Activated CD4-positive, alpha-beta memory T cell treated with anti-CD3 and anti-CD28 coated beads, Interleukin-2, amount 10 ng/mL, durations not matched to agents 7 days and 5 days (primary cell): Measurements from ENCODE around the gene ZNF507. TPM values are rescaled to one million over a fixed set of nuclear protein-coding genes. Genes with fewer than 3 reads are reported as not detected.
A peak's percentile ranks its signal among the peaks of the same experiment; 100 is the strongest.

ENCODE experiments used
- CTCF ChIA-PET: fragments of 350-600 bp; sonication (Branson Sonifier 250); formaldehyde crosslinking; loops from one replicate; lab custom pipeline; 2021; ENCODE audit warnings: antibody characterized with exemption, inconsistent platforms; lab: Charles Lee
- POLR2A ChIA-PET: fragments of 350-600 bp; sonication (Branson Sonifier 250); formaldehyde crosslinking; loops from one replicate; lab custom pipeline; 2021; ENCODE audit warnings: antibody characterized with exemption; lab: Charles Lee
- DNase-seq: peaks from one replicate; pipeline ENCODE4 v3.0.0-alpha.2; 2020
- H3K27ac Mint-ChIP-seq: one replicate; pipeline ENCODE4 v1.8.0; 2021; ENCODE audit warnings: mild to moderate bottlenecking, mixed read lengths
- H3K27me3 Mint-ChIP-seq: one replicate; pipeline ENCODE4 v1.8.0; 2021; ENCODE audit warnings: mixed read lengths
- H3K36me3 Mint-ChIP-seq: one replicate; pipeline ENCODE4 v1.8.0; 2021; ENCODE audit warnings: low read depth, mixed read lengths
- H3K4me1 Mint-ChIP-seq: one replicate; pipeline ENCODE4 v1.8.0; 2021; ENCODE audit warnings: mixed read lengths
- H3K4me3 Mint-ChIP-seq: one replicate; pipeline ENCODE4 v1.8.0; 2021; ENCODE audit warnings: mild to moderate bottlenecking, mixed read lengths
- H3K9me3 Mint-ChIP-seq: one replicate; pipeline ENCODE4 v1.8.0; 2021; ENCODE audit warnings: mixed read lengths
- total RNA-seq, 2 experiments: library from RNA; stranded (reverse); gene quantifications; one replicate each; pipeline ENCODE4 v1.2.3, GENCODE V29; 2021

The ZNF507 gene
- total RNA-seq, 2 experiments from 2014 or later: 23.4 to 23.7 TPM

- Mint-ChIP-seq H3K27ac (no peak overlapping the region), H3K4me3 (no peak overlapping the region), H3K4me1 (no peaks in the 10 kb centered on the region), H3K9me3 (no peaks in the 10 kb centered on the region), H3K27me3 (peaks cover 3% of the 10 kb centered on the region), H3K36me3 (no peaks in the 10 kb centered on the region)
- DNase-seq: no peak
- ChIA-PET POLR2A (no interaction called here), CTCF (interaction anchor here (0.5 kb wide), 1 partner anchor 599 kb away, joined by 3 read pairs; no protein-coding TSS in a partner anchor)
Observed at GRCh38 chr19:32322541-32322940, 22.9 kb upstream of the ZNF507 start.

DNA sequence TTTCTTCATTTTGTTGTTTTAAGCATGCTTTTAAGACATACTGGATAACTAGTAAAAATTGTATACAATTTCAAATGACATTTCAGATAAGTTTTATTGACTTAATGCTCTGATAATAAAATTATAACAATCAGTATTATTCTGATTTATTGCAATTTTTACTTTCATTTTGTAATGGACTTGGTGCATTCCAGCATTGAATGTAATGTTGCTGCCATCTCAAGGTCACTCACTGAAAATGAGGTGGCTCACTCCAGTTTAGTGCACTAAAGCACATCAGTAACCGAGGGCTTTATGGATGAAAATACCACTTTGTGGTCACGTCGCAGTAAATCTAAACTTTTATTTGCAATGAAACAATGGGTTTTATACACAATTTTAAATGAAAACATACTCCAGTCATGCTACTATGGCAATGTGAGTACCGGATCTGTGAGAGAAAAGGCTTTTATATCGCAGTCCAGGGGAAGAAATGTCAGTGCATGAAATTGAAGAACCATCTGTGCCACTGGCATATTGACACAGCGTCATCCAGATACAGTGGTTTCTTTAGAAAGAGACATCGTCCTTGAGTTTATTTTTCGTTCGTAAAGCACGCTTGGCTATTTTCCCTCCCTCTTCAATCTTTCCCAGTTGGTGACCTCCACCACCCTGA lies 20.7 kb upstream of the ZNF507 start:
- no peak for DNase-seq
- CTCF ChIA-PET: no interaction called here
- H3K36me3 Mint-ChIP-seq: no peaks in the 10 kb centered on the region

DNA sequence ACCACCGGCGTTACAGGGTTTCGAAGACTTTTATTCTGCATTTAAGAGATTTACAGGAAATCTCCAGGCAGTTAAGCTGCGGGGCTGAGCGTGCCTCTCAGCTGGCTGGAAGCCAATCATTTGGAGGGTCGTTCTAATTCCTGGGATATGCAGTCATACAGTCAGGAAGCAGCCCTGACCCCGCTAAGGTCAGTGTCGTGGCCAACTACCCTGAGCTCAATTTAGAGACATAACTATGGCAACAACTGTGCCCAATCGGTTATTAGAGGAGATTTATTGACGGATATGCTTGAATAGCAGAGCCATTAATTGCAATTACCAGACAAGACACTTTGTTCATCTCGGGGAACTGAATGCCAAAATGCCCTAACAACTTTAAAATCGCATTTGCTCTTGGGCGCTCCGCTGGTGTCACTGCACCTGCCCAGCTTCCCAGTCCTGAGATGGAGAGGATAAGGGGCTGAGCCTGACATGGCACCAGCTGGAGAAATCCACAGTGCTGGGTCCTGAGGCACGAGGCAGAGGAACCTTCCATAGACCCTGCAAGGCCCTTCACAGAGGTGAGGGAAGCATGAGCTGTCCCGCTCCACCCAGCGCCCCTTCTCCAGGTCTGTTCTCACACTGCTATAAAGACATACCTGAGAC lies 15.1 kb upstream of the ZNF507 start:
- no peaks in the 10 kb centered on the region for H3K4me1 Mint-ChIP-seq
- no peak overlapping the region for H3K27ac Mint-ChIP-seq
- no peak overlapping the region for H3K4me3 Mint-ChIP-seq
- ChIA-PET POLR2A (no interaction called here), CTCF (no interaction called here)
- H3K36me3 Mint-ChIP-seq: no peaks in the 10 kb centered on the region
- DNase-seq: no peak
- H3K9me3 Mint-ChIP-seq: no peaks in the 10 kb centered on the region
- peaks cover 6% of the 10 kb centered on the region for H3K27me3 Mint-ChIP-seq

More for the DNA sequence above, 20.7 kb upstream of the ZNF507 start:
- no peak overlapping the region for H3K27ac Mint-ChIP-seq
- H3K27me3 Mint-ChIP-seq: peaks cover 3% of the 10 kb centered on the region
- no peak overlapping the region for H3K4me3 Mint-ChIP-seq
- POLR2A ChIA-PET: no interaction called here
- H3K4me1 Mint-ChIP-seq: no peaks in the 10 kb centered on the region
- no peaks in the 10 kb centered on the region for H3K9me3 Mint-ChIP-seq

DNA sequence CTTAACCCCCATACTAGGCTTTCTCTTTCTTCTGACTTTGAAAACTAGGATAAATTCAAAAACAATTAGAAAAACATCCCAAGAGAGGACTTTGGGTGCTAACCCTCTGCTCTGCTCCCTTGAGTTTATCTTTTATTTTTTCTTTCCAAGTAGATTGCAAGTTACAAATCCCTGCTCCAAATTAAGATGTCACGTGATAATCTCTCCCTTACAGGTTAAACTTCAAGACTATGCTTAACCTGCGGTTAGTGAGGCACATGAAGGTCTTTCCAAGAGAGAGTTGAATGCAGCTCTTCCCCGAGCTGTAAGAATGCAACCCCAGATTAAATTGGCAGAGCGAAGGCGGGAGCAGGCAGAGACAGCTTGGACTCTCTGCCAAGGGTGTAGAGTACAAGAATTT lies 12.2 kb upstream of the ZNF507 start:
- ChIA-PET CTCF (no interaction called here), POLR2A (no interaction called here)

DNA sequence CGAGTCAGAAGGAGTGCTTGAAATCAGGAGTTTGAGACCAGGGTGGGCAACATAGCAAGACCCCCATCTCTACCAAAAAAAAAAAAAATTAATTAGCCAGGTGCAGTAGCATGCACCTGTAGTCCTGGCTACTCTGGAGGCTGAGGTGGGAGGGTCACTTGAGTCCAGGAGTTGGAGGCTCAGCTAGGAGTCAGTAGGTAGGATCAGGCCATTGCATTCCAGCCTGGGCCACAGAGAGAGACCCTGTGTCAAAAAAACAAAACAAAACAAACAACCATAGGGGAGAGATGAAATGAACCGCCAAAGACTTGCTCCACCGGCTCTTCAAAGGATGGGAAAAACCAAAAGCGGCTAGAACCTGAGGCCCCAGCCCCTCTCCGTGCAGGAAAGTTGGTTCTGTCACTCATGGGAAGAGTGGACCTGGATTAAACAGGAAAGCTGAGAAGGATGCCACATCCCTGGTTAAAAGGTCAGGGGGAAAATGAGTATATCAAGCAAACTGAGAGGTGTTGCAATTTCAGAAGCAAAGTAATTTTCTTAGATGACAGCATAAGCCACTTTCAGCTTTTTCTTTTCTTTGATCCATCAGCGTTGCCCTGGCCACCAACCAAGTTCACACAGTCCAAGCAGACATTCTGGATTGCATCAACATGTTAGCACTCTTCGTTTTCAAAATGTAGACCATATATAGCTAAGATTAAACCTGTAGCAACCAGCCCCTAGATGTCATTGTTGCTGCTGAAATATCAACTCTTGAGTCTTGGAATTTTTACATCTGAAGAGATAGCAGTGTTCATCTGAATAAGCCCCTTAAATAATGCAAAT lies 8.9 kb upstream of the ZNF507 start:
- ChIA-PET POLR2A (no interaction called here), CTCF (interaction anchor here (1.4 kb wide), 1 partner anchor 9 kb away, joined by 3 read pairs; the partner anchor contains the start of gene ZNF507)
- Mint-ChIP-seq H3K4me3 (no peak overlapping the region), H3K4me1 (no peaks in the 10 kb centered on the region), H3K27me3 (peaks cover 3% of the 10 kb centered on the region), H3K27ac (no peak overlapping the region), H3K9me3 (no peaks in the 10 kb centered on the region), H3K36me3 (no peaks in the 10 kb centered on the region)
- no peak for DNase-seq

More for the DNA sequence above, 12.2 kb upstream of the ZNF507 start:
- Mint-ChIP-seq H3K4me1 (no peaks in the 10 kb centered on the region), H3K27ac (no peak overlapping the region), H3K9me3 (no peaks in the 10 kb centered on the region), H3K36me3 (no peaks in the 10 kb centered on the region), H3K27me3 (peaks cover 3% of the 10 kb centered on the region), H3K4me3 (no peak overlapping the region)
- DNase-seq: no peak

DNA sequence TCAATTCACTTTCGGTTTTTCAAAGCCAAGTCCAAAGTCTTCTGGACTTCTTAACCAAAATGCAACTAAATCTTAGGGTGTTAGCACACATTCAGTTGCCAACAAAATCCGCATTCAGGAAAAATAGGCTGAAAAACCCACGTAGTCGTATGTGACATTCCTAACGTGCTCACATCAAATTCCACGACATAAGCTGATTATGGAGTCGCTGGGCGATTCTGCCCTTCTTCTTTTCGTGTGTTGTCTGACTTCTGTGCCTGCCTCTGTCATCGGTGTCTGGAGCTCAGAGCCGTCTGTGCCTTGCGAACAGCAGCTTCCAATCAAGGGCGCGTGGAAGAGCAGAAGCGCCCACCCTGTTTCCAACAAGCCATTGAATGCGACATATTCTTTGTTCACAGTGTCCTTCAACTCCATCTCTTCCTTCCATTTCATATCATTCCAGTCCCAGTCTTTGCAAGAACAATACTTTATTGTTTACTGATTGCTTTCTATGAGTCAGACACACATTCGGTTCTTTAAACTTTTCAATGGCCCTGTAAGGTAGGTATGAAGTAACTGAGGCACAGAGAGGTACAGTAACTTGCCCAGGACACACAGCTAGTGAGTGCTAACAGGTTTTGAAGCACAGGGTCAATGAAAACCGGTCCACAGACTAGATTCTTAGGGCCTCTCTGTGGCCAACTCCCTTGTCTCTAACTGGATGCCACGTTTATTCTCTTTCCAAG lies 8.2 kb upstream of the ZNF507 start:
- POLR2A ChIA-PET: no interaction called here
- DNase-seq: no peak

GRCh38 chr19:32339423-32339822 lies 6.0 kb upstream of the ZNF507 start:
- no peaks in the 10 kb centered on the region for H3K4me1 Mint-ChIP-seq
- peaks cover 7% of the 10 kb centered on the region for H3K27me3 Mint-ChIP-seq
- CTCF ChIA-PET: interaction anchor here (1.4 to 2.7 kb wide), 3 partner anchors 11 to 595 kb away, joined by 4 to 9 read pairs (median 4); no protein-coding TSS in a partner anchor
- H3K4me3 Mint-ChIP-seq: no peak overlapping the region
- H3K9me3 Mint-ChIP-seq: no peaks in the 10 kb centered on the region
- no peaks in the 10 kb centered on the region for H3K36me3 Mint-ChIP-seq
- POLR2A ChIA-PET: no interaction called here
- no peak overlapping the region for H3K27ac Mint-ChIP-seq
- no peak for DNase-seq

More for the DNA sequence above, 8.2 kb upstream of the ZNF507 start:
- CTCF ChIA-PET: interaction anchor here (0.8 to 1.4 kb wide), 3 partner anchors 9 to 232 kb away, joined by 3 to 4 read pairs (median 3); partner anchors contain the start of gene ZNF507
- Mint-ChIP-seq H3K9me3 (no peaks in the 10 kb centered on the region), H3K27ac (no peak overlapping the region), H3K27me3 (peaks cover 3% of the 10 kb centered on the region), H3K4me3 (no peak overlapping the region), H3K36me3 (no peaks in the 10 kb centered on the region), H3K4me1 (no peaks in the 10 kb centered on the region)

DNA sequence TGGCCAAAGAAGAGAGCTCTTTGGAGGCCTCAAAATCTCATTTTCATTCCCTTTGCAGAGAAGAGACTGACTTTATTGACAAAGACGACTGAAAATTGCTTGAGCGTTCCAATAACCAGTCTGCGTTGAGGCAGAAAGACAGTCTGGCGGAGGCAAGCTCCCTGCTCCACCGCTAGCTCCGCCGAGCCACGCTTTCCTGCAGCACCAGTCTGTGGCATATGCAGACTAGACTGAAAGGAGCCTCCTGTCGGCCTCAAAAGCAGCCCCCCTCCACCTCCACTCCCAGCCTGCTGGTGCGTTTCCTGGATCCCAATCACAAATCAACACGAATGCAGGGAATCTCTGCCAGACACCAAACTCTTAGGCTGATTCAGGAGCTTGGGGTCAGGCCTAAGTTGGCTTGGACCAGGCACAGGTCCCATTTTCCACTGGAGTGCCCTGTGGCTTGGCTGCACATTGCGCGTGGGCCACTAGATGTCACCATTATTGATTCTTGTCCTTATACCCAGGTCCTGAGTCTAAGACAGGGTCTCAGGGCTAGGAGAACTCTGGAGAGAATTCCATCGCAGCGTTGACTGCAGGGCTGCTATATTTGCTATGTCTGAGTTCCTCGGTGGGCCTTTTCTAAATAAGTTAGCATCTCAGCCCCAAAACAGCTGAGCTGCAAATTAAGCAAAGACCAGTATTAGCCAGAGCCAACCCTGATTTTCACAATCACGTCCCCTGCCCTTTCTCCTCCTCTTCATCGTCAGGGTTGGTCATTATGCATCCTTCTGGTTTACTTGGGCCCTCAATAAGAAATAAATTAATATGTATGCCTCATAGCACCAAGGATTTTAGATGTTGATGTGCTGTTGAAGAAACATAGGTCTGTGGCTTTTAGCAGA lies 5.2 kb upstream of the ZNF507 start:
- Mint-ChIP-seq H3K9me3 (no peaks in the 10 kb centered on the region), H3K4me3 (no peak overlapping the region), H3K4me1 (peaks cover 3% of the 10 kb centered on the region), H3K27me3 (peaks cover 10% of the 10 kb centered on the region), H3K36me3 (peaks cover 2% of the 10 kb centered on the region), H3K27ac (no peak overlapping the region)
- CTCF ChIA-PET: interaction anchor here (0.9 to 2.7 kb wide), 7 partner anchors 10 to 594 kb away, joined by 3 to 9 read pairs (median 4); no protein-coding TSS in a partner anchor
- POLR2A ChIA-PET: no interaction called here
- DNase-seq: peak; percentile 50

DNA sequence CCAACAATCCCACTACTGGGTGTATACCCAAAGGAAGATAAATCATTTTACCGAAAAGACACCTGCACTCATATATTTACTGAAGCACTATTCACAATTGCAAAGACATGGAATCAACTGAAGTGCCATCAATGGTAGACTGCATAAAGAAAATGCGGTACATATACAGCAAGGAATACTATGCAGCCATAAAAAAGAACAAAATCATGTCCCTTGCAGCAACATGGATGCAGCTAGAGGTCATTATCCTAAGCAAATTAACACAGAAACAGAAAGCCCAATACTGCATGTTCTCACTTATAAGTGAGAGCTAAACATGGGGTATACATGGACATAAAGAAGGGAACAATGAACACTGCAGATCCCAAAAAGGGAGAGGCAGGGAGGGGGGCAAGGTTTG lies 2.7 kb upstream of the ZNF507 start:
- POLR2A ChIA-PET: interaction anchor here (4.3 kb wide), 1 partner anchor 63 kb away, joined by 37 read pairs; the partner anchor contains the start of gene DPY19L3
- H3K9me3 Mint-ChIP-seq: no peaks in the 10 kb centered on the region
- H3K27ac Mint-ChIP-seq: no peak overlapping the region
- H3K36me3 Mint-ChIP-seq: peaks cover 12% of the 10 kb centered on the region
- CTCF ChIA-PET: no interaction called here
- H3K4me1 Mint-ChIP-seq: peaks cover 17% of the 10 kb centered on the region
- DNase-seq: no peak
- H3K4me3 Mint-ChIP-seq: no peak overlapping the region
- peaks cover 10% of the 10 kb centered on the region for H3K27me3 Mint-ChIP-seq

DNA sequence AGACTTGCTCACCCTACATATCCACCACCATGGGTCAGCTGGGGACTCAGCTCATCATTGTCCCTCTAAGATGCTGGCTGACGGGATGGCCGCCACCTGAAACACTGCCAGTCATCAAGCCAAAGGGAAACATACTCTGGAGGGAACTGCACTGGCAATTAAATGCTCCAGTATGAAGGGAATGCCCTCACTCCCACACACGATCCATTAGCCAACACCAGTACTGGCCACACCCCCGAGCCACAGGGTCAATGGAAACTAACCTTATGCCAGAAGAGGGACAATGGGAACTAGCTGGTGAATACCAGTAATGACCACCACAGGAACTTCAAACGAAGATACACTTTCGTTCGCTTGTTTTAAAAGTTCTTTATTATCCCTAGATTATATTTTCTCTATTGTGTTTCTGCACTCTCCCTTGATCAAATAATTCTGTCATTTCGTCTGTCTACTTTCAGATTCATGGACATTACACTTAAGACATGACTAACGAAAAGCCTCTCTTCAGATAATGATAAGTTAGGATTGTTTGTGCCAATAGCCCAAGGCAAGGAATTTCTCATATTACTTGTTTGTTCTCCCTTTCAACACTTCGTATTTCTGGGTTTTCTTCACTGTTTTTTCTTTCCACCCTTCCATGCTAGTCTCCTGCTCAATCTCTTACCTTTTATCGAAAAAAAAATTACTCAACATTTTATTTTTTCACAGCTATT lies 1.7 kb upstream of the ZNF507 start:
- CTCF ChIA-PET: interaction anchor here (2.4 kb wide), 1 partner anchor 14 kb away, joined by 12 read pairs; no protein-coding TSS in a partner anchor
- POLR2A ChIA-PET: interaction anchor here (2.4 to 4.3 kb wide), 2 partner anchors 62 to 237 kb away, joined by 8 to 37 read pairs; partner anchors contain the start of genes DPY19L3 and PDCD5
- Mint-ChIP-seq H3K27ac (no peak overlapping the region), H3K36me3 (peaks cover 14% of the 10 kb centered on the region), H3K27me3 (peaks cover 10% of the 10 kb centered on the region), H3K9me3 (no peaks in the 10 kb centered on the region), H3K4me3 (no peak overlapping the region), H3K4me1 (peaks cover 22% of the 10 kb centered on the region)
- no peak for DNase-seq

DNA sequence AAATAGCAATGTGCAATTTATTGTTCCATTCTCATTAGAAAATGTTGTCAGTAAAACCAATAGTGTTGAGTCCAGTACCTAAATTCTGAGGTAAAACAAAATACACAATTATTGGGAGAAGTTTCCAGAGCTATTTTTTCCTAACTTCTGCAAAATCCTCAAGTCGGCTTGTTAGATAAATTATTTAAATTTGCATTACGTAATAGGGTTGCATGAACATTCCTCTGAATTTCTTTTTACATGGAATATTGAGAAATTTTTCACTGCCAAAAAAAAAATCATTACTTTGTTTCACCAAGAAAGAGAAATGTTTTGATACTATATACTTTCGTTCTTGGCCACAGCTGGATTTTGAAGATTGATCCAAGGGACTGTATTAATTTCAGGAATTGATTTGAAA lies 1.5 kb downstream of the ZNF507 start:
- Mint-ChIP-seq H3K4me3 (peak overlapping the region; percentile 98), H3K27me3 (peaks cover 10% of the 10 kb centered on the region), H3K27ac (peak overlapping the region; percentile 90), H3K36me3 (peaks cover 41% of the 10 kb centered on the region), H3K4me1 (peaks cover 51% of the 10 kb centered on the region), H3K9me3 (no peaks in the 10 kb centered on the region)
- ChIA-PET CTCF (interaction anchor here (0.7 to 1.2 kb wide), 2 partner anchors 39 to 323 kb away, joined by 3 to 4 read pairs; no protein-coding TSS in a partner anchor), POLR2A (interaction anchor here (1.0 to 4.3 kb wide), 5 partner anchors 9 to 234 kb away, joined by 3 to 37 read pairs (median 7); partner anchors contain the start of genes DPY19L3 and PDCD5)
- DNase-seq: no peak
